GM18505 (cell line): ENCODE measurements around the gene ELF1.

Experiments
- ATAC-seq: cut with Tn5 transposase; IDR thresholded peaks from one replicate; pipeline ENCODE4 v1.9.1; 2021; ENCODE audit not compliant: unreplicated experiment
- POLR2A ChIP-seq: IDR thresholded peaks from 4 replicates; pipeline ENCODE4 v1.6.1; 2011; ENCODE audit warnings: borderline replicate concordance; ENCODE audit not compliant: insufficient read depth, insufficient read length; ENCODE audit errors: extremely low read depth

ELF1 gene

DNA sequence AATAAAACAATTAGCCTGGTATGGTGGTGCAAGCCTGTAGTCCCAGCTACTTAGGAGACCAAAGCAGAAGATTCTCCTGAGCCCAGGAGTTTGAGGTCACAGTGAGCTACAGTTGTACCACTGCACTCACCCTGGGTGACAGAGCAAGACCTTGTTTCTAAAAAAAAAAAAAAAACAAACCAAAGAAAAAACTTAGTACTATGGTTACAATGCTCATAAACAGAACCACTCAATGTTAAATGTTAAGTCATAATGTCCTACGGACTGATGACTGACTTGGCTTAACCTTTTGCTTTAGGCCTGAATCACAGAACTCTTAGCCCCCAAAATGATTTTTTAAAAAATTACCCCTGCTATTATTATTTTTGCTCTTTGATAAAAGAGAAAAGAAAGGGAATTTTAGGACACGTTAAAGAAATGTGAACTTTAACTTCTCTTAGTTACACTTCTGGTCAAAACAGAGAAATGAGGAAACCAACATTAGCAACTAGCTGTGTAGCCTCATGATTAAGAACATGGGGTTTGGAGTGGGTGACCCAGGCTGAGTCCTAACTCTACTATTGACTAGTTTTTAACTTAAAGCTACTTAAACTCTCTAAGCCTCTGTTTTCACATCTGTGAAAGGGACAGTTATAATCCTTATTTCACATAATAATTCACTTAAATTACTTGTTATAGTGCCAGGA, 13.7 kb upstream of the ELF1 start:
- TF ChIP-seq POLR2A: no peak
- no peak for ATAC-seq

DNA sequence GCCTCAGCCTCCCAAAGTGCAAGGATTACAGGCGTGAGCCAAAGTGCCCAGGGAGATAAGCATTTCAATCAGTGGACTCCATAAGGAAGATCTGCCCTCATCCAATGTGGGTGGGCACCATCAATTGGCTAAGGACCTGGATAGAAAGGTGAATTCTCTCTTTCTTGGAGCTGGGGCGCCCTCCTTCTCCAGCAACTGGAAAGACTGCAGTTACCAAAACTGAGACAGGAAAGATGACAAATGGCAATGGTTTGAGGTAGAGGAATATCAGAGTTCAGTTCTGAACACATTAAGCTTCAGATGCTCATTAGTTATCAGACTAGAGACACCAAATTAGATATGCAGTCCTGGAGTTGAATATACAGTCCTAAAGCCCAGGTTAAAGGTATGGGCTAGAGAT, 10.5 kb upstream of the ELF1 start:
- no peak for ATAC-seq
- TF ChIP-seq POLR2A: no peak

DNA sequence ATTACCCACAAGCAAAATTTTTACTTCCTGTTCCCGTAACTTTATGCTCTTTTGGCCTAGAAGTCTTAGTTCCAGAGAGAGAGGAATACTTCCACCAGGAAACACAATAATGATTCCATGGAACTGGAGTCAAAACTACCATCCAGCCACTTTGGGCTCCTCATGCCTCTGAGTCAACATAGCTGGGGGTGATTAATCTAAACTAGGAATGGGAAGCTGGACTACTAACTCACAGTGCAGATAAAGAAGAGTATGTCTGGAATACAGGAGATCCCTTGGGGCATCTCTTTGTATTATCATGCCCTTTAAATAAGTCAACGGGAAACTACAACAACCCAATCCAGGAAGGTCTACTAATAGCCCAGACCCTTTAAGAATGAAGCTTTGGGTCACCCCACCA, 8.9 kb upstream of the ELF1 start:
- no peak for TF ChIP-seq POLR2A
- ATAC-seq: no peak

DNA sequence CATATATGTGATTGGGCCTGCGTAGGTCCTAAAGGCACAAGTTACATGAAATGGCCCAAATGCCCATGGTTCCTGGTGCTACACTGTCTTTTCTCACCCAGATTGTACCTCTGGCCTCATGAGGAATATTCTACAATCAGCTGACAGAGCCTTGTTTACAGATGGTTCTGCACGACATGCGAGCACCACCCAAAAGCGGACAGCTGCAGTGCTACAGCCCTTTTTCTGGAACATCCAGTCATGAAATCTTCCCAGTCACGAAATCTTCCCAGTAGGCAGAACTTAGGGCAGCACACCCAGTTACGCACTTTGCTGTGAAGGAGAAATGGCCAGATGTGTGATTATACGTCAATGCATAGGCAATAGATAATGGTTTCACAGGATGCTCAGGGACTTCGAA, 7.7 kb upstream of the ELF1 start:
- no peak for ATAC-seq
- TF ChIP-seq POLR2A: no peak

DNA sequence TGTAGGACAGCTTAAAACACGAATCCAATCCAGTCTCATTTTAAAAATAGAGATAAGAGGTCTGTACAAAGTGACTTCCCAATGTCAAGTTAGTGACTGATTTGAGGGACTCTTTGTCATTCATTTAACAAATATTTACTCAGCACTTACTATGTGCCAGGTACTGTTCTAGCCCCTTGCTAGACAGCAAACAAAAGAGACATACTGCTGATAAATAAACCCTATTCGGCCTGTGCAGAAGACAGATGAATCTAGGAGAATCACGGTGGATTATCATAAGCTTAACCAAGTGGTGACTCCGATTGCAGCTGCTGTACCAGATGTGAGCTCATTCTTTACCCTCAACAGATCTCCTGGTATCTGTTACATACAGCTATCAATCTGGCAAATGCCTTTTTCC, 6.4 kb upstream of the ELF1 start:
- no peak for ATAC-seq
- TF ChIP-seq POLR2A: no peak

DNA sequence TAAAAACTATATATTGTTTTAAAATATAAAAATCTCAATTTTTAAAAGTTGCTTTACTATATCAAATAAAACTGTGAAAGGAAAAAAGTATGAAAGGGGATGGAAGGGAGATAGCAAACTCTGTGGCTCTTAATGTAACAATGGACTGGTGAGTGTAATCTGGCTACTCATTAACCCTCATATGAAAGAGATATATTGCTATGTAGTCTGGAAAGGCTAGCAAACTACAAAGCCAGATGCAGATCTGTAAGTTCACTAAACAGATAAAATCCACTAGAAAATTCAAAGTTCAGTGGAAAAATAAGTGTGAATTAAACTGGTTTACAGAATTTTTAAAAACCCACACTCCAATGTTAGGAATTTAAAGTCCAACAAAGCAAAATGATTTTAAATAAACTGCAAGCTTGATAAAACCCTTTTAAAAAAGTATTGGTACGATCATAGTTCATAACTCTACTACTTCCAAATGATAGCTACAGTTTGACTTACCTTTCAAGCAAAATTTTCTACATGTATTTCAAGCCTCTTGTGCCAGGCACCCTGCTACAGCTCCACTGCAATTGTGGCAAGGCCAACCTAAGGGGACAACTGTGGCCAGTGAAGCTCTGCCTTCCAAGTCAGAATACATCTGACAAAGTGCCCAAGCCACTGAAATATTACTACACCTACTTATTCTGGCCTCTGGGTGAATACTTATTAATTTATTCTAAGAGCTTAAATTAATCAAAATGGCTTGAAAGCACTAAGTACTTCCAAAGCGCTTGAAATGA, 647 bp upstream of the ELF1 start:
- TF ChIP-seq POLR2A: no peak
- no peak for ATAC-seq

DNA sequence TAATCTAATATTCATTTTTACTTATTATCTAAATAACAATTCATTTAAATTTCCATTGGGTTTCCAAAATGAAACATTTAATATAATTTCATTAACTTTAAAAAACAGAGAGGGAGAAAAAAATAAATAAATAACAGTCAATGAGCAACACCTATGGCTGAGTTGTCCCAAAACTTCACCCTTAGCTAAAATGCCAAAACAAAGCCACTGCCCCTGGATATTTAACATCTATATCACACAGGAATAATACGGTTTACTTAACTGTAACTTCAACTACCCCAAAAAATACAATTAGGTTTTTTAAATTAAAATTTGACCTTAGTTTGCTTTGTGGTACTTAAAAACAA, 541 bp downstream of the ELF1 start:
- ATAC-seq: no peak

DNA sequence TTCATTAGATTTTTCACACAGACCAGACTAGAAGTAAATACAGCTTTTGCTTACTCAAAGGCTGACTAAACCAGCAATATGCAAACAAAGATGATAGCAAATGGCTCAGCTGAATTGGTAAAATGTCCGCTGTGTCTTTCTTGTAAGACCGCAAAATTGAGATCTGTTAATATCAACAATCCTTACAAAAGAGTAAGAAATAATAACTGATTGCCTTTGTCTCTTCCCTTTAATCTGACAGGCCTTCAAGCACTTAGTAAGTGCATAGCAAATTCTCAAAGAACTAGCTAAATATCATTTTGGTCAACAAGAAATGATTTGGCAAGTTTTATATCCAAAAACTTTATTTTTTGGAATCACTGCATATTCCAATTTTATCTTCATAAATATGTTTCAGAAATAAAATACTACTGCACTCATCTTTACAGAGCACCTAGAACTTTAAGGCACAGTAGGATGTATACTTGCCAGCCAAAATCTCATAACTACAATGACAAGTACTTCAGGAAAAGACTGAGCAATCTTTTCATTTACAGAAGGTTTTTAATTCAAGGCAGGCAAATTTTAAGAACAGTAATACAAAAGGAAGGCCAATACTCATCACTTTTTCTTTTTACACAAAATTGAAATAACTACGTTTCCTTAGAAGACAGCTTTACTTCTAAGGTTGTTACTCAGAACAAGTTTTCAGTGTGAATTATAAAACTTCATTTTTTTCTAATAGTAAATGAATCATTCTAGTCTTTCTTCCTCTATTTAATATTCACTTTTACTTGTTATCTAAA, 1.1 kb downstream of the ELF1 start:
- TF ChIP-seq POLR2A: no peak
- ATAC-seq: no peak

More for the DNA sequence above, 541 bp downstream of the ELF1 start:
- no peak for TF ChIP-seq POLR2A

DNA sequence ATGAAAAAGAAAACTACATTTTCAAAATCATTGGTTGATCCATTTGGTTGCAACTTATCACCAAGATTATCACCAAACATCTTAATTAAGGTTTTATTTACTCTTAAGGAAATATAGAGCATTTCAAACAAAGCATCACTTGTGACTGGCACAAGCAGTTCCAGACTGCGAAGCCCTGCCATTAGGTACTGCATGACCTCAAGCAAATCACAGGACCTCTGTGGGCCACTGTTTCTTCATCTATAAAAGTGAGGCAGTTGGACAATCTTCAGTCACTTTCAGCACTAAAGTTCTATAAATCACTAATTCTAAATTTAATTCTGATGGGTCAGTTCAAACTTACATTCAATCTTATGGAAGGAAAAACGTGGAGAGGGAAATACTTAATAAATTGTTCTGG, 2.0 kb downstream of the ELF1 start:
- peak; percentile 33 for TF ChIP-seq POLR2A
- no peak for ATAC-seq

DNA sequence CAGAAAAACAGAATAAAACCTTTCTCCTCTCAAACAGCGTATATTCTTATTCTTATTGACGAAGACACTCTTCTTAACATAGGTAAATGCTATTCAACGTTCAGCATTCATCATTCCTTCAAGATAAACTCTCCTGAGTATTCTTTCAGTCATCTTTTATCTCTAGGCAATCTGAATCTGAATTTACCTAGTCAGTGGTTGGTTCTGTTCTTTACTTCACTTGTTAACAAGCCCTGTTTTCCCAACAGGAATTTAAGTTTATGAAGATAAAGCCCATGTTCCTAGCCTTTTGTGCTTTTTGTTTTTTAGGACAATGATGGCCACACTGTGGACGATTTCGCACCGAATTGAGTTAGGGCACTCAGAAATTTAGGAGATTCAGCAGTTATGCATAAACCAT, 3.2 kb downstream of the ELF1 start:
- TF ChIP-seq POLR2A: no peak
- no peak for ATAC-seq

DNA sequence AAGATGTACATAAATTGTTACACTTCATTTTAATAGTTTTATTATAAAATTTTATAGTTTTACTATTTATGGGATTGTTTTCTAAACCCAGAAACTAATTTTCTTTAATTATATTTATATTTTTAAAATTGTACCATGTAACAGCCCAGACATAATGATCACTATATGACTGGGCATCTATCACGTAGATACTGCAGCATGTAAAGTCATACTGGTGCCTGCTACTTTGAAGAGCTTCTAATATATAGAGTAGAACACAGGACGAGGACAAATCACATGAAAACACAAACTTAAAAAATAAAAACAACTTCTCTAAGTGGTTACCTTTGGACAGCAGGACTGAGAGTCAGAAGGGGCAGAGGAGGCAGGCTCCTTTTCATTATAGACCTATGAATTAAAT, 5.3 kb downstream of the ELF1 start:
- no peak for TF ChIP-seq POLR2A

DNA sequence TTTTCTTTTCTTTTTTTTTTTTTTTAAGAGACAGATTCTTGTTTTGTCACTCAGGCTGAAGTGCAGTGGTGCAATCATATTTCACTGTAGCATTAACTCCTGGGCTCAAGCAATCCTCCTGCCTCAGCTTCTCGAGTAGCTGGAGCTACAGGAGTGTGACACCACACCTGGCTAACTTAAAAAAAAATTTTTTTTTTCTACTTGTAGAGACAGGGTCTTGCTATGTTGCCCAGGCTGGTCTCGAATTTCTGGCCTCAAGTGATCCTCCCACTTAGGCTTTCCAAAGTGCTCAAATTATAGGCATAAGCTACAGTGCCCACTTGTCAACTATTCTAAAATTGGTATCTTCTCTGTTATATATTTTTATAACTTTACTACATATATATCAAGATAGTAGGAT, 6.6 kb downstream of the ELF1 start:
- no peak for TF ChIP-seq POLR2A
- ATAC-seq: no peak

More for the DNA sequence above, 5.3 kb downstream of the ELF1 start:
- no peak for ATAC-seq

DNA sequence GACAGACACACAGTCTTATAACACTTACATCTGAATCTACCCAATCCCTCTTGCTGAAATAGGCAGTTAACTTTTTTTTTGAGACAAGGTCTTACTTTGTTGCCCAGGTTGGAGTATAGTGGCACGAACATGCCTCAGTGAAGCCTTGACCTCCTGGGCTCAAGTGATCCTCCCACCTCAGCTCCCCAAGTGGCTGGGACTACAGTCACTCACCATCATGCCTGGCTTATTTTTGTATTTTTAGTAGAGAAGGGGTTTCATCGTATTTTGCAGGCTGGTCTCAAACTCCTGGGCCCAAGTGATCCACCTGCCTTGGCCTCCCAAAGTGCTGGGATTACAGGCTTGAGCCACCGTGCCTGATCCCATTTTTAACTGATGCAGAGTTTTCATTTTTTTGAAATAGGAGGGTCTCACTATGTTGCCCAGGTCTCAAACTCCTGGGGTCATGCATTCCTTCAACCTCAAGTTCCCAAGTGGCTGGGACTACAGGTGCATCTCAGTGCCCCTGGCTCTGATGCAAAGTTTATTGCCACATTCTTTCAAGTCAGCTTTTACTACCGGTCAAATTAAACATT, 7.6 kb downstream of the ELF1 start:
- no peak for TF ChIP-seq POLR2A
- ATAC-seq: no peak

DNA sequence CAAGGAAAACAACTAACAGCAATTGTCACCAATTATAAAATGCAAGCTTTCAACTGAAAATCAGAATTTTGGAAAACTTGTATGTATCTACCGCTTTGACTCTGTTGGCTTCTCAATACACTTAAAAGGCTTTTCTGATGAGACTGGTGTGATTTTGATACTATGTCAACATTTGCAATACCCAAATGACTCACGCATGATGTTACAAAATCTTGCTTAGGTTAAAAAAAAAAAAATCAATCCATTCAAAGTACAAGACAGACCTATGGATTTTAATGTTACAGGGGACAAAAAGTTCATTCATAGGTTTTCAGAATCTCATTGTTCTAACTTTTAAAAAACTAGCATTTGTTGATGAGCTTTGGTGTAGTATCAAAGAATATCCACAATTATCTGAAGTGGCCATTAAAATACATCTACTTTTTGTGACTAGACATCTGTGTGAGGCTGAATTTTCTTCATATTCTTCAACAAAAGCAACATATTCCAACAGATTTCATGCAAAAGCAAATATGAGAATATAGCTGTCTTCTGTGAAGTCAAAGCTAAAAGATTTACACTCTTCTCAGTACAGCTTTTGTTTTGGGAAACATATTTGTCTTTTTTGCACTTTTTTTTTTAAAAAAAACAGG, 10.7 kb downstream of the ELF1 start:
- no peak for TF ChIP-seq POLR2A
- ATAC-seq: no peak

DNA sequence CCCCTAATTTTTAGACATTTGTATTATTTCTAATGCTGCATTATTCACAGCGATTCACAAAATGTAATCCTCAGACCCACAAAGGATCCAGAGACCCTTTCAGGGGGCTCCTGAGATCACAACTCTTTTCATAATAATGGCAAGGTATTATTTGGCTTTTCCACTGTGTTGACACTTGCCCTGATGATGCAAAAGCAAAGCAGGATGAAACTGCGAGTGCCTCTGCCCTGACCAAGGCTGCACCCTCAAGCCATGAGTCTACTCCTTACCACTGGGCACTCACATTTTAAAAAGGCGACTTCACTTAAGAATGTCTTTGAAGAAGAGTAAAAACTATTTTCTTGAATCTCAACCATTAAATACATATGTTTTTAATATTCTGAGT, 11.4 kb downstream of the ELF1 start:
- ATAC-seq: no peak
- no peak for TF ChIP-seq POLR2A
